ENCODE results near the gene RTN1. TPM values are rescaled to one million over a fixed set of nuclear protein-coding genes. Genes with fewer than 3 reads are reported as not detected.

Gene RTN1
- total RNA-seq, 2 experiments from 2014 or later = not detected

DNA sequence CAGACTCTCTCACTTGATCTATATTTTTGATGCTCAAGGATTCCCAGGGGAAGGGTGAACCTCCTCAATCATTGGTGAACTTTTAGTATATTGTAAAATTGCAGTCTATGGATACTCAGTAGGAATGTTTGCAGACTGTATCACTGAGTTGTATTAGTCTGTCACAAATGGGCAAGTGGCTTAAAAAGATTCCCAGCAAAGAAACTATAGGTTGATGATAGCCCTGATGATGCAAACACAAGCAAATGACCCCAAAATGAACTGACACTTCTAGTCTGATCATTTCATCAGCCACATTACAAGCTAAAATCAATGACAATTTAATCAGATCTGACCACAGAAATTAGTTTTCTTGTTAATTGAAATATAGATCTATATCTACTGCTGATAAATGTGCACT is 59.5 kb downstream of the RTN1 start:
- Histone ChIP-seq H3K4me3 (ENCODE audit: low read depth, low read length, poor library complexity, severe bottlenecking) (no peak overlapping the region), H3K79me2 (ENCODE audit: insufficient read depth, low read depth, low read length) (no peaks in the 10 kb centered on the region), H3K9me2 (ENCODE audit: insufficient read depth, low read length) (no peaks in the 10 kb centered on the region), H3K36me3 (ENCODE audit: insufficient read depth, low read length) (no peaks in the 10 kb centered on the region), H3K9me3 (ENCODE audit: low read length) (no peaks in the 10 kb centered on the region), H4K20me1 (ENCODE audit: insufficient read depth, low read length) (no peaks in the 10 kb centered on the region), H2AFZ (ENCODE audit: low read length) (no peak overlapping the region), H3K4me1 (ENCODE audit: insufficient read depth, low read length, poor library complexity, severe bottlenecking) (no peaks in the 10 kb centered on the region), H3K27ac (ENCODE audit: low read depth, low read length, poor library complexity, severe bottlenecking) (no peak overlapping the region), H3K4me2 (ENCODE audit: low read length) (no peak overlapping the region)
- ChIA-PET CTCF (ENCODE audit: unreplicated experiment) (no interaction called here), POLR2A (no interaction called here)
- intact Hi-C loops (cut with micrococcal nuclease; ENCODE audit: unreplicated experiment) = no loop called here
- TF ChIP-seq, protein P1, sequence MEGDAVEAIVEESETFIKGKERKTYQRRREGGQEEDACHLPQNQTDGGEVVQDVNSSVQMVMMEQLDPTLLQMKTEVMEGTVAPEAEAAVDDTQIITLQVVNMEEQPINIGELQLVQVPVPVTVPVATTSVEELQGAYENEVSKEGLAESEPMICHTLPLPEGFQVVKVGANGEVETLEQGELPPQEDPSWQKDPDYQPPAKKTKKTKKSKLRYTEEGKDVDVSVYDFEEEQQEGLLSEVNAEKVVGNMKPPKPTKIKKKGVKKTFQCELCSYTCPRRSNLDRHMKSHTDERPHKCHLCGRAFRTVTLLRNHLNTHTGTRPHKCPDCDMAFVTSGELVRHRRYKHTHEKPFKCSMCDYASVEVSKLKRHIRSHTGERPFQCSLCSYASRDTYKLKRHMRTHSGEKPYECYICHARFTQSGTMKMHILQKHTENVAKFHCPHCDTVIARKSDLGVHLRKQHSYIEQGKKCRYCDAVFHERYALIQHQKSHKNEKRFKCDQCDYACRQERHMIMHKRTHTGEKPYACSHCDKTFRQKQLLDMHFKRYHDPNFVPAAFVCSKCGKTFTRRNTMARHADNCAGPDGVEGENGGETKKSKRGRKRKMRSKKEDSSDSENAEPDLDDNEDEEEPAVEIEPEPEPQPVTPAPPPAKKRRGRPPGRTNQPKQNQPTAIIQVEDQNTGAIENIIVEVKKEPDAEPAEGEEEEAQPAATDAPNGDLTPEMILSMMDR (conservative IDR thresholded peaks at IDR 0.05; ENCODE audit: low read length) = no peak
- TF ChIP-seq EZH2phosphoT487 (IDR thresholded peaks at IDR 0.05; ENCODE audit: borderline replicate concordance, low read depth, low read length) = no peak
- no peak for DNase-seq (ENCODE audit: low spot score)
- no TSS peak for BruUV-seq (replicated peaks)

DNA sequence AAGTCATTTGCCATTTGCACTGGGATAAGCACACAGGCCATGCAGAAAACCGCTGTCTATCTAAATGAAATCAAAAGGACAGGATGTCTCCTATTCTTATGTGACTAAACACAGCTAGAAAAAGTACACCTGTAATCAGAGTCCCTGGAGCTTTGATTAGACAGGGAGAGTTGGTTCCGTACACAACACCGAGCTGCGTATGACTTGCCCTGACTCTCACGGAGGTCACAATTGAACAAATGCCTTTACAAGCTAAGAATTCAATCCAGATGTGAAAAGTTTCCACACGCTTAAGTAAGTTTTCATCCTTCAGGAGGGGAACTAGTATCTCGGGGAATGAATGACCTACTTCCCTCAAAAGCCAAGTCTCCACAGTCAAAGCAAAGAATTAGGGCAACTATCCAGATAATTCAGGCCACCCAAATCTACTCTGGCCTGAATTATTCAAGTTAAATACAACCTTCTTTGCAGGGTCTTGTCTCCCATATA is 67.5 kb downstream of the RTN1 start:
- no peaks in the 10 kb centered on the region for H4K20me1 ChIP-seq (ENCODE audit: insufficient read depth, low read length)
- H3K4me2 ChIP-seq (ENCODE audit: low read length) = no peak overlapping the region
- intact Hi-C loops (cut with micrococcal nuclease; ENCODE audit: unreplicated experiment) = no loop called here
- TF ChIP-seq, protein P1 (conservative IDR thresholded peaks at IDR 0.05; ENCODE audit: low read length) = no peak
- H3K36me3 ChIP-seq (ENCODE audit: insufficient read depth, low read length) = no peaks in the 10 kb centered on the region
- POLR2A ChIA-PET = interaction anchor here (0.5 to 0.7 kb wide), 2 partner anchors 16 to 109 kb away, joined by 4 to 5 read pairs; no protein-coding TSS in a partner anchor
- DNase-seq (ENCODE audit: low spot score) = no peak
- H3K79me2 ChIP-seq (ENCODE audit: insufficient read depth, low read depth, low read length) = no peaks in the 10 kb centered on the region
- CTCF ChIA-PET (ENCODE audit: unreplicated experiment) = no interaction called here
- no peak overlapping the region for H3K4me3 ChIP-seq (ENCODE audit: low read depth, low read length, poor library complexity, severe bottlenecking)
- H3K4me1 ChIP-seq (ENCODE audit: insufficient read depth, low read length, poor library complexity, severe bottlenecking) = no peaks in the 10 kb centered on the region
- H3K9me2 ChIP-seq (ENCODE audit: insufficient read depth, low read length) = no peaks in the 10 kb centered on the region
- no peak overlapping the region for H2AFZ ChIP-seq (ENCODE audit: low read length)
- no peak overlapping the region for H3K27ac ChIP-seq (ENCODE audit: low read depth, low read length, poor library complexity, severe bottlenecking)
- BruUV-seq (replicated peaks) = no TSS peak
- no peaks in the 10 kb centered on the region for H3K9me3 ChIP-seq (ENCODE audit: low read length)

DNA sequence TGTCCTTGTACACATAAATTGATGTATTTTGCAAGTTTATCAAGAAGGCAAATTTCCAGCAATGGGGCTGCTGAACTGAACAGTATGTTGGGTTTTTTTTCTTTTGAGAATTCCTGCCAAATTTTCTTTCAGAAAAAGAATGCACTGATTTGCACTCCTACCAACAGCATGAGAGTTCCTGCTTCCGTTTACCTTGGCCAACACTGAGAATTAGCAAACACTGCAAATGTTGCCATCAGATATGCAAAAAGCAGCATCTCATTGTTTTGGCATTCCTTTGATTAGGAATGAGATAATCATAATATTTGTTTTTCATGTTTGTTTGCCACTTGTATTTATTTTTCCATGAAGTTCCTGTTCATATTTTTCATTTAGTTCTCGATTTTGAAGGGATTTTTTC is 82.4 kb downstream of the RTN1 start:
- BruUV-seq (replicated peaks) = no TSS peak
- Histone ChIP-seq H3K27ac (ENCODE audit: low read depth, low read length, poor library complexity, severe bottlenecking) (no peak overlapping the region), H3K36me3 (ENCODE audit: insufficient read depth, low read length) (no peaks in the 10 kb centered on the region), H3K9me2 (ENCODE audit: insufficient read depth, low read length) (no peaks in the 10 kb centered on the region), H3K79me2 (ENCODE audit: insufficient read depth, low read depth, low read length) (no peaks in the 10 kb centered on the region), H3K4me1 (ENCODE audit: insufficient read depth, low read length, poor library complexity, severe bottlenecking) (no peaks in the 10 kb centered on the region), H3K4me3 (ENCODE audit: low read depth, low read length, poor library complexity, severe bottlenecking) (no peak overlapping the region), H2AFZ (ENCODE audit: low read length) (no peak overlapping the region), H4K20me1 (ENCODE audit: insufficient read depth, low read length) (no peaks in the 10 kb centered on the region), H3K4me2 (ENCODE audit: low read length) (no peak overlapping the region), H3K9me3 (ENCODE audit: low read length) (no peaks in the 10 kb centered on the region)
- no peak for DNase-seq (ENCODE audit: low spot score)
- ChIA-PET POLR2A (interaction anchor here (0.9 kb wide), 1 partner anchor 137 kb away, joined by 3 read pairs; no protein-coding TSS in a partner anchor), CTCF (ENCODE audit: unreplicated experiment) (no interaction called here)
- intact Hi-C loops (cut with micrococcal nuclease; ENCODE audit: unreplicated experiment) = no loop called here
- TF ChIP-seq, protein P1 (conservative IDR thresholded peaks at IDR 0.05; ENCODE audit: low read length) = no peak
